ENCODE measurements around the gene ADGRF3.

DNA sequence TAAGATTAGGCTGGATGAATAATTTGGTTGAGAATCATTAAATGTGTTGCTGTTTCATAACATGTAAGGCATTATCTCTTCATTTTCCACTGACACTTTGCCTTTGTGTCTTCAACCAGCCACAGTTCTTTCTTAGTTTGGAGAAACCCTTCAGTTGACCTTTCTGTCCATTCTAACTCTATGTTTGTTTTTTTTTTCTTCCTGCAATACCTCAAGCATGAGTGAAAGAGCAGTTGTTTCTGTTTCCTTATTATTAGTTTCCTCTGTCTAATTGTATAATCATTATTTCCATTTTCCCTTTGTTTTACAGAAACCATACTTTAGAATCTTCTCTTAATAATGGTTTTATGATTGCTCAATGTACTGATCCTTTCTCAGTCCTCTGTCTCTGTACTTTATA, 76.2 kb downstream of the ADGRF3 start:
- TF ChIP-seq POLR2AphosphoS5 (IDR thresholded peaks at IDR 0.05; ENCODE audit: low read depth) (no peak), GABPA (IDR thresholded peaks at IDR 0.05; ENCODE audit: low read depth) (no peak)
- TF ChIP-seq, protein P1, sequence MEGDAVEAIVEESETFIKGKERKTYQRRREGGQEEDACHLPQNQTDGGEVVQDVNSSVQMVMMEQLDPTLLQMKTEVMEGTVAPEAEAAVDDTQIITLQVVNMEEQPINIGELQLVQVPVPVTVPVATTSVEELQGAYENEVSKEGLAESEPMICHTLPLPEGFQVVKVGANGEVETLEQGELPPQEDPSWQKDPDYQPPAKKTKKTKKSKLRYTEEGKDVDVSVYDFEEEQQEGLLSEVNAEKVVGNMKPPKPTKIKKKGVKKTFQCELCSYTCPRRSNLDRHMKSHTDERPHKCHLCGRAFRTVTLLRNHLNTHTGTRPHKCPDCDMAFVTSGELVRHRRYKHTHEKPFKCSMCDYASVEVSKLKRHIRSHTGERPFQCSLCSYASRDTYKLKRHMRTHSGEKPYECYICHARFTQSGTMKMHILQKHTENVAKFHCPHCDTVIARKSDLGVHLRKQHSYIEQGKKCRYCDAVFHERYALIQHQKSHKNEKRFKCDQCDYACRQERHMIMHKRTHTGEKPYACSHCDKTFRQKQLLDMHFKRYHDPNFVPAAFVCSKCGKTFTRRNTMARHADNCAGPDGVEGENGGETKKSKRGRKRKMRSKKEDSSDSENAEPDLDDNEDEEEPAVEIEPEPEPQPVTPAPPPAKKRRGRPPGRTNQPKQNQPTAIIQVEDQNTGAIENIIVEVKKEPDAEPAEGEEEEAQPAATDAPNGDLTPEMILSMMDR (IDR thresholded peaks at IDR 0.05; ENCODE audit: insufficient read depth, low read length): no peak
- TF ChIP-seq, protein P2, sequence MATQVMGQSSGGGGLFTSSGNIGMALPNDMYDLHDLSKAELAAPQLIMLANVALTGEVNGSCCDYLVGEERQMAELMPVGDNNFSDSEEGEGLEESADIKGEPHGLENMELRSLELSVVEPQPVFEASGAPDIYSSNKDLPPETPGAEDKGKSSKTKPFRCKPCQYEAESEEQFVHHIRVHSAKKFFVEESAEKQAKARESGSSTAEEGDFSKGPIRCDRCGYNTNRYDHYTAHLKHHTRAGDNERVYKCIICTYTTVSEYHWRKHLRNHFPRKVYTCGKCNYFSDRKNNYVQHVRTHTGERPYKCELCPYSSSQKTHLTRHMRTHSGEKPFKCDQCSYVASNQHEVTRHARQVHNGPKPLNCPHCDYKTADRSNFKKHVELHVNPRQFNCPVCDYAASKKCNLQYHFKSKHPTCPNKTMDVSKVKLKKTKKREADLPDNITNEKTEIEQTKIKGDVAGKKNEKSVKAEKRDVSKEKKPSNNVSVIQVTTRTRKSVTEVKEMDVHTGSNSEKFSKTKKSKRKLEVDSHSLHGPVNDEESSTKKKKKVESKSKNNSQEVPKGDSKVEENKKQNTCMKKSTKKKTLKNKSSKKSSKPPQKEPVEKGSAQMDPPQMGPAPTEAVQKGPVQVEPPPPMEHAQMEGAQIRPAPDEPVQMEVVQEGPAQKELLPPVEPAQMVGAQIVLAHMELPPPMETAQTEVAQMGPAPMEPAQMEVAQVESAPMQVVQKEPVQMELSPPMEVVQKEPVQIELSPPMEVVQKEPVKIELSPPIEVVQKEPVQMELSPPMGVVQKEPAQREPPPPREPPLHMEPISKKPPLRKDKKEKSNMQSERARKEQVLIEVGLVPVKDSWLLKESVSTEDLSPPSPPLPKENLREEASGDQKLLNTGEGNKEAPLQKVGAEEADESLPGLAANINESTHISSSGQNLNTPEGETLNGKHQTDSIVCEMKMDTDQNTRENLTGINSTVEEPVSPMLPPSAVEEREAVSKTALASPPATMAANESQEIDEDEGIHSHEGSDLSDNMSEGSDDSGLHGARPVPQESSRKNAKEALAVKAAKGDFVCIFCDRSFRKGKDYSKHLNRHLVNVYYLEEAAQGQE (IDR thresholded peaks at IDR 0.05; ENCODE audit: insufficient replicate concordance, low read depth): no peak

All from HL-60 (cell line).